Tongue (tissue), 2 donors: ENCODE data around the gene HORMAD2. TPM values are rescaled to one million over a fixed set of nuclear protein-coding genes. Genes with fewer than 3 reads are reported as not detected.
"Not testable (repeated sequence)": the region's sequence is repeated elsewhere in the genome, so short reads cannot be mapped to it uniquely, and the experiment has no call there.

ENCODE experiments used
- DNase-seq: peaks from one replicate; pipeline ENCODE4 v3.0.0-alpha.2; 2015
- total RNA-seq: library from RNA; depleted of rRNA; stranded (reverse); fragments of >200 nt; gene quantifications from one replicate; pipeline ENCODE4 v1.2.3, GENCODE V29; 2014

HORMAD2 gene
- total RNA-seq, 1 donor from 2014 or later = not detected

GRCh38 chr22:30057375-30057774 is 22.9 kb upstream of the HORMAD2 start:
- DNase-seq = no peak

GRCh38 chr22:30059346-30060020 is 20.8 kb upstream of the HORMAD2 start:
- not testable (repeated sequence) for DNase-seq

GRCh38 chr22:30061094-30061493 is 19.2 kb upstream of the HORMAD2 start:
- not testable (repeated sequence) for DNase-seq

- no peak for DNase-seq
Measured at GRCh38 chr22:30062259-30062658, 18.0 kb upstream of the HORMAD2 start.

- DNase-seq = no peak
Measured at GRCh38 chr22:30062950-30063349, 17.3 kb upstream of the HORMAD2 start.

GRCh38 chr22:30064172-30064571 is 16.1 kb upstream of the HORMAD2 start:
- DNase-seq = no peak

GRCh38 chr22:30073743-30074142 is 6.5 kb upstream of the HORMAD2 start:
- no peak for DNase-seq

GRCh38 chr22:30074147-30074546 is 6.1 kb upstream of the HORMAD2 start:
- DNase-seq = no peak

- no peak for DNase-seq
Measured at GRCh38 chr22:30074994-30075393, 5.3 kb upstream of the HORMAD2 start.

GRCh38 chr22:30077279-30077880 is 2.9 kb upstream of the HORMAD2 start:
- no peak for DNase-seq

- DNase-seq = no peak
Measured at GRCh38 chr22:30078320-30079311, 1.6 kb upstream of the HORMAD2 start.

GRCh38 chr22:30080805-30081204 is 541 bp downstream of the HORMAD2 start:
- no peak for DNase-seq

- no peak for DNase-seq
Measured at GRCh38 chr22:30086496-30086895, 6.2 kb downstream of the HORMAD2 start.

- DNase-seq = not testable (repeated sequence)
Measured at GRCh38 chr22:30087037-30087436, 6.8 kb downstream of the HORMAD2 start.

GRCh38 chr22:30087611-30088010 is 7.3 kb downstream of the HORMAD2 start:
- no peak for DNase-seq

- DNase-seq = no peak
Measured at GRCh38 chr22:30088468-30088867, 8.2 kb downstream of the HORMAD2 start.

GRCh38 chr22:30089655-30089974 is 9.4 kb downstream of the HORMAD2 start:
- DNase-seq = no peak

GRCh38 chr22:30092686-30093085 is 12.4 kb downstream of the HORMAD2 start:
- no peak for DNase-seq

- DNase-seq = no peak
Measured at GRCh38 chr22:30094804-30095203, 14.5 kb downstream of the HORMAD2 start.

GRCh38 chr22:30097861-30098260 is 17.6 kb downstream of the HORMAD2 start:
- no peak for DNase-seq

- not testable (repeated sequence) for DNase-seq
Measured at GRCh38 chr22:30100770-30101169, 20.5 kb downstream of the HORMAD2 start.

GRCh38 chr22:30104501-30105156 is 24.4 kb downstream of the HORMAD2 start:
- DNase-seq = no peak

GRCh38 chr22:30105483-30105882 is 25.2 kb downstream of the HORMAD2 start:
- DNase-seq = no peak
